Smooth muscle cell of the brain vasculature (primary cell): ENCODE data around the gene ARID1B.

Experiments
- DNase-seq: peaks from one replicate; pipeline ENCODE4 v3.0.0-alpha.2; 2012; ENCODE audit warnings: low read depth, low spot score

Gene ARID1B

GRCh38 chr6:156902782-156903181 lies 125.6 kb downstream of the ARID1B start:
- no peak for DNase-seq

GRCh38 chr6:156904176-156904967 lies 127.2 kb downstream of the ARID1B start:
- DNase-seq = no peak

GRCh38 chr6:156905801-156906200 lies 128.6 kb downstream of the ARID1B start:
- no peak for DNase-seq

- no peak for DNase-seq
Measured at GRCh38 chr6:156906451-156906850, 129.3 kb downstream of the ARID1B start.

- DNase-seq = no peak
Measured at GRCh38 chr6:156909212-156910010, 132.2 kb downstream of the ARID1B start.

- DNase-seq = no peak
Measured at GRCh38 chr6:156910011-156910334, 132.8 kb downstream of the ARID1B start.

- no peak for DNase-seq
Measured at GRCh38 chr6:156910938-156911337, 133.8 kb downstream of the ARID1B start.

GRCh38 chr6:156911581-156911980 lies 134.4 kb downstream of the ARID1B start:
- DNase-seq = no peak

GRCh38 chr6:156912431-156912830 lies 135.3 kb downstream of the ARID1B start:
- DNase-seq = no peak

GRCh38 chr6:156914181-156914580 lies 137.0 kb downstream of the ARID1B start:
- no peak for DNase-seq

DNA sequence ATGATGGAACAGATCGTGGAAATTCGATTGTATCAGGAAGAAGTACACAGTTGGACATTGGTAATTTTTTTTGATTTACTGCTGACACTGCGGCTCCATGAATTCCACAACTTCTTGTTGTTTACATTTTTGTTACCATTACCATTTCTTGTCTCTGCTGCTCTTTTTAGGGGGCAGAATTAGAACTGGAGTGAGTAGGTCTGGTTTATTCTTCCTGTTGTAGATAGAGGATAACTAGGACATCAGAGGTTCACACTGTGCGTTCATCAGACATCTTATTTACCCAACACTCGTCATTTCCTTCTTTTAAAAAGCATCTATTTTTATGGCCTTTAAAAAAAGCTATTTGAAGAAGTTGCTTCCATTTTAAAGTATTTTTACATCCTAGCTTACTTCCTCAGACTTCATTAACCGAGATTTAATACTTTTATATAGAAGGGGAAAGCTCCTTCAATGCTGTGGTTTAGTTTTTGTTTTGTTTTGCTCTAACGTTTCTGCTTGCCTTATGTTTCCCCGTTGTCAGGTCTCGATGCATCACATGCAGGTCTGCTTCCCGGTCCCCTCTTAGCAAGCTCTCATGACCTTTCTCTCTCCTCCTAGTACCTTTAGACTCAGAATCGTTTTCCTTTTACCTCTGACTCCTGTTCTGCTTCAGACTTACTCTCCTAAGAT lies 139.1 kb downstream of the ARID1B start:
- DNase-seq = no peak

- no peak for DNase-seq
Measured at GRCh38 chr6:156917213-156917612, 140.0 kb downstream of the ARID1B start.

DNA sequence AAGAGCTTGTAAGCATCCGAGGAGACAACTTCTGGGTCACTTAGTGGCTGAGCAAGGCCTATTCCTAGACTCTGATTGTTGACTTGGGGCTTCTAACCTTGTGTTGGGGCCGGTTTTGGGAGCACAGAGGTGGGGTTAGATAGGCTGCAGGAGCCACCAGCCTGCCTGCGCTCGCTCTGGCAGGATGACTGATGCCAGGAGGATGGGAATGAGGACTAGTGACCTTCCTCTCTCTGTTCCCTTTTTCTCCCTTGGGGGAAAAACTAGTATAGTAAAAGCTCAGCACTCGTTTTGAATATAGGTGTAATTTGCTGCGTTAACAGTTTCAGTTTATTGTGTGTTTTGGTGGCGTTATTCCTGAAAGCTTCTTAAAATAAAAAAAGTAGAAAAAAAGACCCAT lies 141.5 kb downstream of the ARID1B start:
- DNase-seq = no peak

DNA sequence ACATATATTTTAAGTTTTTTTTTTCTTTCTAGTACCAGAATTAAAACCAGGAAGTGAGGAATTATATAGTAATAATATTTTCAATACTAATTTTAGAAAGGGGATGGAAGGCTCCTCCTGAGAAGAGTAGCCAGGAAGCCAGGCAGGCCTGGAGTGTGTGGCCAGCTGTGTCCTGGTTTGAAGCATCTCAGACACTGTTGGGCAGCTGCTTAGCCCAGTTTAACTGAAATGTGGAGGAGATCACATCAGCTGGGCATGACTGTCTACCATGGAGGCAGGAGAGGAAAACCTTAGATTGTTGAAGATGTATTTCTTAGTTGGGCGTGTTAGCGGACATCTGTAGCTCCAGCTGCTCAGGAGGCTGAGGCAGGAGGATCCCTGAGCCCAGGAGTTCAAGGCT lies 142.2 kb downstream of the ARID1B start:
- DNase-seq = no peak

DNA sequence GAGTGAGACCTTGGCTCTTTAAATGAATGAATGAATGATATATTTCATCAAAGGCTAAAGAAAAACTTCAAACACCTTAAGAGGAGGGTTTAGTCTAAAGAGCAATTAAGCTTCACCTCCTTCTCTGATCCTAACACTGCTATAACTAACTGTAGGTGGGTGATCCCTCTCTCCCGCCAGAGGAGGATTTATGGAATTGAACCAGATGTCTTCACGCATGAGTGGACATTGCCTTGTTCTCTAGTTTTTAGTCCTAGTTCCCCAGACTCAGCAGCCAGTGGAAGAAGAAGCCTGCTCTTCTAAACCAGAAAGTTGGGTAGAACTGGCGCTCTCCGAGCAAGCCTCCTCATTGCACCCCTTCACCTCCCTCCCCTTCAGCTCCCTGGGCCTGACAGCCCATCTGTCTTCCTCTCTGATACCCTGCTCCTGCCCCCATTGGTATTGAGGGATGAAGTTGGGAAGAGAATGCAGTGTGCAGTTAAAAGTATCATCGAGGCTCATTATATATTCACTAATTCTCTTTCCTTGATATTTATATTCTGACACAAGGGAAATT lies 142.7 kb downstream of the ARID1B start:
- no peak for DNase-seq

DNA sequence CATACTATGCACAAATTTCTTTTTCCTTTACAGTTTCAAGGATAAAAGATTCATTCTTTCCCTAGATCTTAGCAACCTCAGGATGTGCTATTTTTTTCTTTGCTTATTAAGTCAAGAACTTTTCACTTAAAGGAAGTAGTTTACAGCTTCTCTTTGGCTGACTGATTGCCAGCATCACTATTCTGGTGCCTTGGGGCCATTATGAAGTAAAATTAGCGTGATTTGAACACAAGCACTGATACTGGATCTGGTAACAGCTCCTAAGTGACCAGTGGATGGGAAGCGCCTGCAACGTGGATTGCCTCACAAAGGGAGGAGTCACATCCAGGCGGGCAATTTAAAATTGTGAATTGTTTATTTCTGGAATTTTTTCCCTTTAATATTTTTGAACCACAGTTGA lies 147.1 kb downstream of the ARID1B start:
- no peak for DNase-seq

DNA sequence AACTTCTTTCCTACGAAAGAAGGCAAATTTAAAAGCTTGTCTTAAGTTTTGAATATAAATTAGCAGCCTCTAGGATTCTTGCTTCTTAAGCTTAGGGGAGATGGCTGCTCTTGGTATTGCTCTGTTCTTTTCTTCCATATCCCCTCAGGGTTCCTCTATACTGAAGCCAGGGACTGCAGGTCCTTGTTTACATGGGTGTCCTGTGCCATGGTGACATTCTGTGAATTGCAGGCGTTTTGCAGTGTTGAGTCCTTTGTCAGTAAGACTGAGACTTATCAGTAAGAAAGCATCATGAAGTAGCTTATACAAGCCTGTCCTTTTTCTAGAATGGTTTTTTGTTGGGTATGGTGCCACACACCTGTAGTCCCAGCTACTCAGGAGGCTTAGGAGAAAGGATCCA lies 147.8 kb downstream of the ARID1B start:
- no peak for DNase-seq

- no peak for DNase-seq
Measured at GRCh38 chr6:156925718-156926607, 148.8 kb downstream of the ARID1B start.

DNA sequence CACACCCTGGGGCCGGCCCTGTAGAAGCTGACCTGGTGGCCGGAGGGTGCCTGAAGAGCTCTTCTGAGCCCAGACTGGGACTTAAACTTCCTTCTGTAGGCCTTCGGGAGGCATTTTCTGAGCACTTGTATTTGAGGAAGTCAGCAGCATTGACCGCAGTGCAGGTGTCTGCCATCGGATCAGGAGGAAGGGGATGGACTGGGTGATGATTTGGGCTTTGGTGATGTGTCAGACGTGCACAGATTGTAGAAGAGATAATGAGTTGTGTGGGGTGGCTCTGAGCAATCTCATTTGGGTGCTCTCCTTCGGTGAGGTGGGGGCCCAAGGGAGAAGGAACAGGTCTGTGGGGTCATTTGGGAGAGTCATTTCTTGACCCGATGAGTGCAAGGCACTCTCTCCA lies 150.9 kb downstream of the ARID1B start:
- no peak for DNase-seq

- DNase-seq = no peak
Measured at GRCh38 chr6:156928972-156929371, 151.8 kb downstream of the ARID1B start.

DNA sequence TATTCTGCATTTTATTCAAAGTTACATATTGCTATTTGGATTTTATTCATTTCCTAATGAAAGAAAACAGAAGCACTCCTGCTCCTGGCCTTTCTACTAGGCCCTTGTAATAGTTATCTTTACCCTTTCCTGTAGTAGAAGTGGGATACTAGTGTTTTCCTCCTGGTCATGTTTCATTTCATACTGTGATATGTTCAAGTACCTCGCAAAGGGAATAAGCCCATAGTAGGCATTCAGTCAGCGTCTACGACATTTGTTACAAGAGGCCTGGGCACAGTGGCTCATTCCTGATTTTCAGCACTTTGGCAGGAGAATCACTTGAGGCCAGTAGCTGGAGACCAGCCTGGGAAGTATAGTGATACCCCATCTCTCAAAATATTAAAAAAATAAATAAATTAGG lies 154.1 kb downstream of the ARID1B start:
- DNase-seq = no peak
